A549 (cell line): ENCODE measurements around the gene XRCC6. TPM values are rescaled to one million over a fixed set of nuclear protein-coding genes. Genes with fewer than 3 reads are reported as not detected.
A peak's percentile ranks its signal among the peaks of the same experiment; 100 is the strongest.

Experiments used
- ATAC-seq, 2 experiments: fragments of 200-7000 bp in 1 of 2; fragments of >200 bp in 1 of 2; cut with Nextera tagmentation in 1 of 2; cut with Tn5 transposase in 1 of 2; 3 replicates each; pipeline versions ENCODE4 v1.8.0 to v1.9.1; 2018 to 2020; ENCODE audit warnings: mild to moderate bottlenecking in 1 of 2, moderate library complexity in 1 of 2
- CTCF ChIA-PET: fragments of 300-600 bp; sonication (Branson Sonifier 250); formaldehyde crosslinking; extraction: SDS; loops from one replicate; lab custom pipeline; 2021; ENCODE audit warnings: antibody characterized with exemption, inconsistent platforms; lab: Yijun Ruan, JAX
- POLR2A ChIA-PET: fragments of 350-600 bp; formaldehyde crosslinking; extraction: SDS; loops from one replicate; lab custom pipeline; 2021; ENCODE audit warnings: antibody characterized with exemption, inconsistent platforms; lab: Yijun Ruan, JAX
- DNase-seq, 2 experiments: peaks; one replicate each; pipeline versions ENCODE4 v3.0.0 to v3.0.0-alpha.2; 2011 to 2016; ENCODE audit warnings: low read depth in 1 of 2, low spot score in 1 of 2
- FAIRE-seq: peaks from 2 replicates; lab custom pipeline; 2011; peaks lifted over from hg19 to GRCh38; lab: Jason Lieb, UNC
- H3K27ac ChIP-seq, 2 experiments: fragments of >200 bp; sonication (Bioruptor Twin); formaldehyde crosslinking; 3 replicates each; pipeline ENCODE4 v1.5.1; 2016 to 2017
- H3K4me1 ChIP-seq: fragments of >200 bp; sonication (Bioruptor Twin); formaldehyde crosslinking; 3 replicates; pipeline ENCODE4 v1.6.1; 2016
- H3K4me2 ChIP-seq: fragments of >200 bp; sonication (Bioruptor Twin); formaldehyde crosslinking; 3 replicates; pipeline ENCODE4 v1.6.1; 2016
- H3K4me3 ChIP-seq: fragments of >200 bp; sonication (Bioruptor Twin); formaldehyde crosslinking; 3 replicates; pipeline ENCODE4 v1.5.1; 2016
- H3K9me3 ChIP-seq: fragments of >200 bp; sonication (Bioruptor Twin); formaldehyde crosslinking; 3 replicates; pipeline ENCODE4 v1.6.1; 2016
- CHD4 ChIP-seq: fragments of 200-600 bp; sonication (generic); IDR thresholded peaks from 2 replicates; pipeline ENCODE4 v1.6.1; 2016; ENCODE audit warnings: antibody characterized with exemption, mild to moderate bottlenecking, borderline replicate concordance
- MAZ ChIP-seq: fragments of 150-350 bp; IDR thresholded peaks from 2 replicates; pipeline ENCODE4 v1.6.1; 2014; ENCODE audit warnings: antibody characterized with exemption, low read depth, low read length, borderline replicate concordance
- NPAS2 ChIP-seq: fragments of 250-450 bp; sonication (Bioruptor Pico); IDR thresholded peaks from 2 replicates; pipeline ENCODE4 v1.8.0; 2022; ENCODE audit warnings: mild to moderate bottlenecking, moderate library complexity, borderline replicate concordance
- RAD21 ChIP-seq, 2 experiments: fragments of >200 bp in 1 of 2; sonication (Bioruptor Twin) in 1 of 2; formaldehyde crosslinking in 1 of 2; IDR thresholded peaks in 1 of 2; conservative IDR thresholded peaks in 1 of 2; 2 replicates in 1 of 2; 3 replicates in 1 of 2; pipeline ENCODE4 v1.6.1; 2012 to 2018; ENCODE audit warnings: inconsistent platforms in 1 of 2
- RARB ChIP-seq: fragments of 250-450 bp; sonication (Bioruptor Pico); IDR thresholded peaks from 2 replicates; pipeline ENCODE4 v1.8.0; 2021; ENCODE audit warnings: mild to moderate bottlenecking, moderate library complexity
- SMC3 ChIP-seq: fragments of >200 bp; sonication (Bioruptor Twin); formaldehyde crosslinking; IDR thresholded peaks from 3 replicates; pipeline ENCODE4 v1.6.1; 2018; ENCODE audit warnings: inconsistent platforms
- ZC3H11A ChIP-seq: fragments of 450-650 bp; IDR thresholded peaks from 2 replicates; pipeline ENCODE4 v1.6.1; 2014; ENCODE audit warnings: antibody characterized with exemption, mild to moderate bottlenecking
- WGBS: methylation state at CpG from one replicate; pipeline ENCODE4 v1.1.6; 2017; ENCODE audit errors: missing lambda C conversion rate; 5-methylcytosine and 5-hydroxymethylcytosine counted together
- polyA plus RNA-seq, 4 experiments: library from polyadenylated mRNA; depleted of rRNA in 3 of 4; stranded (reverse); fragments of >200 nt; fragmentation: RNase III in 1 of 4; extraction: RNeasy Plus Mini Kit Qiagen cat#74134 plus additional on column Dnase treatment in 1 of 4; gene quantifications; 2 replicates in 3 of 4; 3 replicates in 1 of 4; pipeline ENCODE4 v1.2.3, GENCODE V29; 2011 to 2017
- TF ChIP-seq, protein P1 (sequence below): IDR thresholded peaks from 2 replicates; pipeline ENCODE4 v1.6.1; 2012
- TF ChIP-seq, protein P2 (sequence below): IDR thresholded peaks from 2 replicates; pipeline ENCODE4 v1.6.1; 2012
- TF ChIP-seq, protein P3 (sequence below): fragments of >200 bp; sonication (Bioruptor Twin); formaldehyde crosslinking; IDR thresholded peaks from 3 replicates; pipeline ENCODE4 v1.5.1; 2016
- TF ChIP-seq, protein P4 (sequence below): IDR thresholded peaks from 2 replicates; pipeline ENCODE4 v1.6.1; 2012; ENCODE audit warnings: low read depth, borderline replicate concordance

XRCC6 gene
- polyA plus RNA-seq, 2 of the 4 experiments (the other 2 are of a cell fraction) = 139 to 556 TPM

DNA sequence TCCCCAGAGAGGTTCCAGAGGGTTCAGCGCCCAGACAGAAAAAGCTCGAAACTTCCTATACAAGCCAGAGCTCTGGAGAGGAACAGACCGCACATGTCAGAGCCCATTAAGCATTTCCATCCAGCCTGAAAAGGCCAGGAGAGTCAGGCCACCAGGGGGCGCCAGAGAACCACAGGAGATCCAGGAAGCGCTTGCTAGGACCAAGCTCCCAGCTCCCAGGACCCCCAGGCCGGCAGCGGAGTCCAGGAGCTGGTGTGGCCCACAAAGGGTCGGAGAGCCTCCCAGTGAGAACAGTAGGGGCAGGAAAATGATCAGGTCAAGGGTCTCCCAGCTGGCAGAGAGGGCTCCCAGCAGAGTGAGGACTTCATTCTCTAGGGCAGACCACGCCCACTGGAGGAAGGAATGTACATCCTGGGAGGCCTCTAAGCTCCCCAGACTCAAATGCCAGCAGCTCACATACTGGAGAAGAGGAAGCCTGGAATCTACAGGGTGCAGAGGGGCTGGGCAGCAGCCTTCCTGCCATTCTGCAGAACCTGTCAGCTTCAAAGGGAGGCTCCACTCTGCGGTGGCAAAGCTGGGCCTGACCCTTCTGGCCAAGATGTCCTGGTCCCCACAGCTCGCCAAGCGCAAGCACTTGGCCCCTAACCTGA lies 76.2 kb downstream of the XRCC6 start:
- H3K4me1 ChIP-seq = peaks cover 7% of the 10 kb centered on the region; the same call in 1 of the 3 replicates
- H3K9me3 ChIP-seq = no peaks in the 10 kb centered on the region
- H3K4me3 ChIP-seq = no peak overlapping the region
- peak; percentile 79 to 80 for DNase-seq
- 20% methylated on average over 5 of the region's 12 CpGs for WGBS
- peak overlapping the region; percentile 66 for H3K4me2 ChIP-seq
- H3K27ac ChIP-seq = peak overlapping the region; percentile 60 to 82; a peak in 4 of 6 replicates
- POLR2A ChIA-PET = interaction anchor here (1.0 to 1.7 kb wide), 4 partner anchors 8 to 249 kb away, joined by 3 to 7 read pairs (median 5); partner anchors contain the start of genes CCDC134, CENPM and SNU13
- TF ChIP-seq, protein P1, sequence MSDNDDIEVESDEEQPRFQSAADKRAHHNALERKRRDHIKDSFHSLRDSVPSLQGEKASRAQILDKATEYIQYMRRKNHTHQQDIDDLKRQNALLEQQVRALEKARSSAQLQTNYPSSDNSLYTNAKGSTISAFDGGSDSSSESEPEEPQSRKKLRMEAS = peak; percentile 29
- TF ChIP-seq SMC3 = peak; percentile 81
- TF ChIP-seq, protein P2, sequence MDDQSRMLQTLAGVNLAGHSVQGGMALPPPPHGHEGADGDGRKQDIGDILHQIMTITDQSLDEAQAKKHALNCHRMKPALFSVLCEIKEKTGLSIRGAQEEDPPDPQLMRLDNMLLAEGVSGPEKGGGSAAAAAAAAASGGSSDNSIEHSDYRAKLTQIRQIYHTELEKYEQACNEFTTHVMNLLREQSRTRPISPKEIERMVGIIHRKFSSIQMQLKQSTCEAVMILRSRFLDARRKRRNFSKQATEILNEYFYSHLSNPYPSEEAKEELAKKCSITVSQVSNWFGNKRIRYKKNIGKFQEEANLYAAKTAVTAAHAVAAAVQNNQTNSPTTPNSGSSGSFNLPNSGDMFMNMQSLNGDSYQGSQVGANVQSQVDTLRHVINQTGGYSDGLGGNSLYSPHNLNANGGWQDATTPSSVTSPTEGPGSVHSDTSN = no peak
- peak; percentile 81 to 83 for TF ChIP-seq RAD21 (conservative IDR thresholded peaks at IDR 0.05 in 1 of 2, IDR thresholded peaks at IDR 0.05 in 1 of 2)
- TF ChIP-seq, protein P3, sequence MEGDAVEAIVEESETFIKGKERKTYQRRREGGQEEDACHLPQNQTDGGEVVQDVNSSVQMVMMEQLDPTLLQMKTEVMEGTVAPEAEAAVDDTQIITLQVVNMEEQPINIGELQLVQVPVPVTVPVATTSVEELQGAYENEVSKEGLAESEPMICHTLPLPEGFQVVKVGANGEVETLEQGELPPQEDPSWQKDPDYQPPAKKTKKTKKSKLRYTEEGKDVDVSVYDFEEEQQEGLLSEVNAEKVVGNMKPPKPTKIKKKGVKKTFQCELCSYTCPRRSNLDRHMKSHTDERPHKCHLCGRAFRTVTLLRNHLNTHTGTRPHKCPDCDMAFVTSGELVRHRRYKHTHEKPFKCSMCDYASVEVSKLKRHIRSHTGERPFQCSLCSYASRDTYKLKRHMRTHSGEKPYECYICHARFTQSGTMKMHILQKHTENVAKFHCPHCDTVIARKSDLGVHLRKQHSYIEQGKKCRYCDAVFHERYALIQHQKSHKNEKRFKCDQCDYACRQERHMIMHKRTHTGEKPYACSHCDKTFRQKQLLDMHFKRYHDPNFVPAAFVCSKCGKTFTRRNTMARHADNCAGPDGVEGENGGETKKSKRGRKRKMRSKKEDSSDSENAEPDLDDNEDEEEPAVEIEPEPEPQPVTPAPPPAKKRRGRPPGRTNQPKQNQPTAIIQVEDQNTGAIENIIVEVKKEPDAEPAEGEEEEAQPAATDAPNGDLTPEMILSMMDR = peak; percentile 89
- TF ChIP-seq, all 56 proteins: peak for 4
- no peak for FAIRE-seq
- CTCF ChIA-PET = interaction anchor here (0.6 to 6.6 kb wide), 80 partner anchors 10 to 747 kb away, joined by 3 to 81 read pairs (median 5); partner anchors contain the start of genes CCDC134, CENPM, POLR3H and SMIM45
- ATAC-seq = peak; percentile 92 to 95

DNA sequence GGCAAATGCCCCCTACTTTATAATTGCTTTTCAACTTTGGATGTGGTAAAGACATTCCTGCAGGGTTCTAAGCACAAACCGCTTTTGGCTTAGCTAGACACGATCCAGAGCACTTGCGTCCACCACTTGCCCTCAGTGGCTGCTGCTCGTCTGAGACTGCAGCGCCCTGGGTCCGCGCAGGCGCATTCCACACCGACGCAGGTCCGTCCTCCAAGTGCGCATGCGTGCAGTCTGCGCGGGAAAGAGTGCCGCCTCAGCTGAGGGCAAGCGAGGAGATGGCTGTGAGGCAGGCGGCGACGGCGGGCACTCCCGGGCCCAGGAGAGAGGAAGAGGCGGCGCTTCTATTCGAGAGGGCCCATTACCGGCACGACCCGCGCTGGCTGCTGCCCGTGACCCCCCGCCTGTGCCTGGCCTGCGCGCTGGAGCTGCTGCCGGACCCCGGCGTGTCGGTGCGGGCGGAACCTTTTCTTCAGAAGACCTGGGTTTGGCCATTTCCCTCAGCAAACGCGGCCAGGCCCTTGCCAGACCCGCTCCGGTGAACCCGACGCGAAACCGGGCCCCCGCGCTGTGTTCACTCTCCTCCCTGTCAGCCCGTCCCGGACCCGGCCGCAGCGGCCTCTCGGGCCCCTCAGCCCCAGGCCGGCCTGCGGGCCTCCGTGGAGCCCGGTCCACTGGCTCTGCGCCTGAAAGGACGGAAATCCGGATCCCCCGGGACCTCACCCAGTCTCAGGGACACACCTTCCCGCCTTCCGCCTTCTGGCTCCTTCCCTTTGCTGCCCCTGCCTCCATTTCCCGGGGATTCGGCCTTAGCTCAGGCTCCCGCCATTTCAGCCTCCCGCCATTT lies 78.4 kb downstream of the XRCC6 start, which contains the start of gene MEI1:
Gene MEI1 (plus strand): TSS at position 240 of the 844 bp plus-strand sequence. CDS start 36 bp downstream, at position 276.
- WGBS = 91% methylated on average over 33 of the region's 69 CpGs
- DNase-seq = peak in 1 of 2 experiments; percentile 25
- no peak for FAIRE-seq
- POLR2A ChIA-PET = no interaction called here
- TF ChIP-seq, protein P4, sequence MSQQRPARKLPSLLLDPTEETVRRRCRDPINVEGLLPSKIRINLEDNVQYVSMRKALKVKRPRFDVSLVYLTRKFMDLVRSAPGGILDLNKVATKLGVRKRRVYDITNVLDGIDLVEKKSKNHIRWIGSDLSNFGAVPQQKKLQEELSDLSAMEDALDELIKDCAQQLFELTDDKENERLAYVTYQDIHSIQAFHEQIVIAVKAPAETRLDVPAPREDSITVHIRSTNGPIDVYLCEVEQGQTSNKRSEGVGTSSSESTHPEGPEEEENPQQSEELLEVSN = peak; percentile 84
- TF ChIP-seq MAZ = no peak
- TF ChIP-seq, protein P1 = peak; percentile 45; the same call in 1 of the 2 replicates
- H3K4me3 ChIP-seq = no peak within 1 kb of the TSS
- CTCF ChIA-PET = interaction anchor here (0.7 to 6.6 kb wide), 4 partner anchors 32 to 271 kb away, joined by 3 to 81 read pairs (median 12); no protein-coding TSS in a partner anchor
- no peak for ATAC-seq
- H3K4me2 ChIP-seq = no peak within 1 kb of the TSS
- H3K27ac ChIP-seq = no peak within 1 kb of the TSS
- H3K4me1 ChIP-seq = peaks cover 7% of the 10 kb centered on the region; the same call in 1 of the 3 replicates
- H3K9me3 ChIP-seq = no peaks in the 10 kb centered on the region

DNA sequence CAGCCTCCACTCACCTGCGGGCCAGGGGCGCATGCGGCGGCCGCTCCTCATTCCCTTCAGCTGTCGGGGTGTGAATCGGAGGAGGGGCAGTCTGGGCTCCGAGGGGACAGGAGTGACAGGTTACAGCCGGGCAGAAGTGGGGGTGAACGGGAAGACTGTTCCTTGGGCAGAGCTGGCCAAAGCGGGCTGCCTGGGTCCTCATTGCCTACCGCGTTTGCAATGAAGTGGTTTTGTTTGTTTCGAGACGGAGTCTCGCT lies 78.9 kb downstream of the XRCC6 start:
- ChIA-PET POLR2A (no interaction called here), CTCF (interaction anchor here (0.6 to 6.6 kb wide), 2 partner anchors 154 to 239 kb away, joined by 3 to 81 read pairs; no protein-coding TSS in a partner anchor)
- H3K9me3 ChIP-seq = no peaks in the 10 kb centered on the region
- FAIRE-seq = no peak
- no peak overlapping the region for H3K4me3 ChIP-seq
- H3K4me2 ChIP-seq = no peak overlapping the region
- DNase-seq = no peak
- ATAC-seq = no peak
- peaks cover 7% of the 10 kb centered on the region; the same call in 1 of the 3 replicates for H3K4me1 ChIP-seq
- WGBS = 97% methylated on average over 12 of the region's 16 CpGs
- TF ChIP-seq ZC3H11A = no peak
- H3K27ac ChIP-seq = no peak overlapping the region

DNA sequence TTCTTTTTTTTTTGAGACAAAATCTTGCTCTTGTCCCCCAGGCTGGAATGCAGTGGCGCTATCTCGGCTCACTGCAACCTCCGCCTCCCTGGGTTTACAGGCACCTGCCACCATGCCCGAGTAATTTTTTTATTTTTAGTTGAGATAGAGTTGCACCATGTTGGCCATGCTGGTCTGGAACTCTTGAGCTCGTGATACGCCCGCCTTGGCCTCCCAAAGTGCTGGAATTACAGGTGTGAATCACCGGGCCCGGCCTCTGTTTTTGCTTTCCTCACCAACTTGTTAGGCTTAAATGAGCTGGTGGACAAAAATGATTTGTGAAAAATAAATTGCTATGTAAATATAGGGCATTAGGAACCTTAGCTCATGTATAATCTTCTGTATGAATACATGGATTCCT lies 81.7 kb downstream of the XRCC6 start:
- no peaks in the 10 kb centered on the region for H3K4me1 ChIP-seq
- DNase-seq (no peak), ATAC-seq (no peak), FAIRE-seq (no peak)
- H3K4me2 ChIP-seq = no peak overlapping the region
- no peaks in the 10 kb centered on the region for H3K9me3 ChIP-seq
- 83% methylated on average over 9 of the region's 9 CpGs for WGBS
- ChIA-PET CTCF (interaction anchor here (0.6 kb wide), 1 partner anchor 821 kb away, joined by 3 read pairs; no protein-coding TSS in a partner anchor), POLR2A (no interaction called here)
- TF ChIP-seq, protein P4 = no peak
- TF ChIP-seq RARB (no peak), CHD4 (no peak), NPAS2 (CRISPR knock-in tag) (no peak), RAD21 (conservative IDR thresholded peaks at IDR 0.05 in 1 of 2, IDR thresholded peaks at IDR 0.05 in 1 of 2) (no peak)
- TF ChIP-seq, protein P1 = no peak
- no peak overlapping the region for H3K4me3 ChIP-seq
- no peak overlapping the region for H3K27ac ChIP-seq
